A673 (cell line): Measurements from ENCODE around the gene MXRA7. TPM values are rescaled to one million over a fixed set of nuclear protein-coding genes. Genes with fewer than 3 reads are reported as not detected.

Experiments used
- BruUV-seq: library from RNA; stranded (reverse); fragments of 400-500 nt; replicated peaks from 2 replicates; lab custom pipeline; 2021; lab: Mats Ljungman, UMichigan
- CTCF ChIA-PET: fragments of 300-600 bp; sonication (Branson Sonifier 250); formaldehyde crosslinking; loops from one replicate; lab custom pipeline; 2022; ENCODE audit warnings: antibody characterized with exemption; lab: Charles Lee
- POLR2A ChIA-PET: fragments of 300-600 bp; sonication (Branson Sonifier 250); formaldehyde crosslinking; loops from one replicate; lab custom pipeline; 2022; ENCODE audit warnings: antibody characterized with exemption; ENCODE audit not compliant: low non-redundant PET; lab: Charles Lee
- DNase-seq: peaks from one replicate; pipeline ENCODE4 v3.0.0-alpha.2; 2015; ENCODE audit warnings: low spot score
- H3K27ac ChIP-seq: fragments of 200-600 bp; sonication (generic); 2 replicates; pipeline ENCODE4 v1.5.1; 2016; ENCODE audit warnings: mixed run types, low read depth, mild to moderate bottlenecking, mixed read lengths, antibody characterized with exemption, low read length; ENCODE audit not compliant: poor library complexity, severe bottlenecking
- H3K27me3 ChIP-seq: fragments of 200-600 bp; sonication (generic); replicated peaks from 2 replicates; pipeline ENCODE4 v1.6.1; 2017; ENCODE audit warnings: mixed run types, low read depth, mild to moderate bottlenecking, mixed read lengths, antibody characterized with exemption, low read length; ENCODE audit not compliant: insufficient read depth, poor library complexity
- H3K36me3 ChIP-seq: fragments of 200-600 bp; sonication (generic); 2 replicates; pipeline ENCODE4 v1.6.1; 2016; ENCODE audit warnings: mixed run types, mild to moderate bottlenecking, mixed read lengths, antibody characterized with exemption, low read length; ENCODE audit not compliant: insufficient read depth, poor library complexity, severe bottlenecking
- H3K4me1 ChIP-seq: fragments of 200-600 bp; sonication (generic); 2 replicates; pipeline ENCODE4 v1.6.1; 2017; ENCODE audit warnings: mixed run types, mild to moderate bottlenecking, mixed read lengths, antibody characterized with exemption, low read length; ENCODE audit not compliant: insufficient read depth, poor library complexity, severe bottlenecking
- H3K4me3 ChIP-seq: fragments of 200-600 bp; sonication (generic); 2 replicates; pipeline ENCODE4 v1.5.1; 2016; ENCODE audit warnings: low read depth, mixed run types, mild to moderate bottlenecking, mixed read lengths, low read length; ENCODE audit not compliant: poor library complexity, severe bottlenecking
- H3K9me3 ChIP-seq: fragments of 200-600 bp; sonication (generic); 2 replicates; pipeline ENCODE4 v1.6.1; 2016; ENCODE audit warnings: mixed run types, low read depth, mild to moderate bottlenecking, mixed read lengths, antibody characterized with exemption, low read length; ENCODE audit not compliant: poor library complexity, severe bottlenecking
- EZH2 ChIP-seq: fragments of 200-600 bp; sonication (generic); IDR thresholded peaks from 2 replicates; pipeline ENCODE4 v1.6.1; 2017; ENCODE audit warnings: borderline replicate concordance, low read depth, mild to moderate bottlenecking, mixed read lengths, antibody characterized with exemption, low read length; ENCODE audit not compliant: poor library complexity, severe bottlenecking
- intact Hi-C: fragments of 100-400 bp; cut with micrococcal nuclease; formaldehyde crosslinking; loops from one replicate; pipeline ENCODE4 v1.10.0; 2022; ENCODE audit not compliant: unreplicated experiment
- total RNA-seq: library from RNA; stranded (reverse); gene quantifications from 2 replicates; pipeline ENCODE4 v1.2.3, GENCODE V29; 2021
- TF ChIP-seq, protein P1 (sequence below): fragments of 300-800, 200-600 bp; sonication (generic); conservative IDR thresholded peaks from 2 replicates; pipeline ENCODE4 v1.5.1; 2017; ENCODE audit warnings: low read depth, mild to moderate bottlenecking, antibody characterized with exemption, low read length, moderate library complexity, mixed read lengths

Gene MXRA7
- total RNA-seq, 1 experiment from 2014 or later, result 61.5 TPM

DNA sequence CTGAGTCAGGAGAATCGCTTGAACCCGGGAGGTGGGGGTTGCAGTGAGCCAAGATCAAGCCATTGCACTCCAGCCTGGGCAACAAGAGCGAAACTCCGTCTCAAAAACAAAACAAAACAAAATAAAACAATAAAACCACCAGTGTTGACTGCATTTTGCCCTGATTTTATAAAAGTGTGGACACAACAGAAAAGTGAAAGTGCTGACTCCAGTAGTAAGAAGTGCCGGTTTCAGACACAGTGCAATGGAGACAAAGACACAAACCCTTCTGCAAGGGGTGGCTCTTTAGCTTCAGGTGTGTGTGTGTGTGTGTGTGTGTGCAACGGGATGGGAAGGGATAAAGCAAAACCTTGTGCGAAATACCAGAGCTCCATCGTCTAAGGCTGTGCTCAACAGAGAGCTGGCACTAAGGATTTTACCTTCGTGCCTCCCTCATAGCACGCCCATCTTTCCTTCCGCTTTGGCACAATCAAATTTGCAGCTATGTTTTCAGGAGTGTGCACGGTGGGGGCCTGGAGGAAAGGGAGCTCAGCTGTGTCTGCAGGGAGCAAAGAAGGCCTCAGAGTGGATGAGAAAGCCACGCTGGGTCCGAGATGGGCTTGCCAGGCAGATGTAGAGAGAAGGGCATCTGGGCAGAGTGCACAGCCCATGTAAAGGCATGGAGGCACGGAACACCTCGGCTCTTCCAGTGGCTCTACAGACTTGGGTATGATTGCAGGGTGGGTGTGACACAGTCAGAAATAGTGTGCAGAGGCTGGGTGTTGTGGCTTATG is 15.5 kb downstream of the MXRA7 start:
- Histone ChIP-seq H3K9me3 (no peaks in the 10 kb centered on the region), H3K27me3 (no peaks in the 10 kb centered on the region), H3K36me3 (no peaks in the 10 kb centered on the region), H3K4me1 (peaks cover 19% of the 10 kb centered on the region), H3K27ac (no peak overlapping the region), H3K4me3 (no peak overlapping the region)
- intact Hi-C loops, result no loop called here
- no peak for DNase-seq
- ChIA-PET POLR2A (interaction anchor here (0.5 kb wide), 1 partner anchor 122 kb away, joined by 9 read pairs; no protein-coding TSS in a partner anchor), CTCF (no interaction called here)
- BruUV-seq, result no TSS peak
- TF ChIP-seq, protein P1, sequence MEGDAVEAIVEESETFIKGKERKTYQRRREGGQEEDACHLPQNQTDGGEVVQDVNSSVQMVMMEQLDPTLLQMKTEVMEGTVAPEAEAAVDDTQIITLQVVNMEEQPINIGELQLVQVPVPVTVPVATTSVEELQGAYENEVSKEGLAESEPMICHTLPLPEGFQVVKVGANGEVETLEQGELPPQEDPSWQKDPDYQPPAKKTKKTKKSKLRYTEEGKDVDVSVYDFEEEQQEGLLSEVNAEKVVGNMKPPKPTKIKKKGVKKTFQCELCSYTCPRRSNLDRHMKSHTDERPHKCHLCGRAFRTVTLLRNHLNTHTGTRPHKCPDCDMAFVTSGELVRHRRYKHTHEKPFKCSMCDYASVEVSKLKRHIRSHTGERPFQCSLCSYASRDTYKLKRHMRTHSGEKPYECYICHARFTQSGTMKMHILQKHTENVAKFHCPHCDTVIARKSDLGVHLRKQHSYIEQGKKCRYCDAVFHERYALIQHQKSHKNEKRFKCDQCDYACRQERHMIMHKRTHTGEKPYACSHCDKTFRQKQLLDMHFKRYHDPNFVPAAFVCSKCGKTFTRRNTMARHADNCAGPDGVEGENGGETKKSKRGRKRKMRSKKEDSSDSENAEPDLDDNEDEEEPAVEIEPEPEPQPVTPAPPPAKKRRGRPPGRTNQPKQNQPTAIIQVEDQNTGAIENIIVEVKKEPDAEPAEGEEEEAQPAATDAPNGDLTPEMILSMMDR, result no peak
- no peak for TF ChIP-seq EZH2

DNA sequence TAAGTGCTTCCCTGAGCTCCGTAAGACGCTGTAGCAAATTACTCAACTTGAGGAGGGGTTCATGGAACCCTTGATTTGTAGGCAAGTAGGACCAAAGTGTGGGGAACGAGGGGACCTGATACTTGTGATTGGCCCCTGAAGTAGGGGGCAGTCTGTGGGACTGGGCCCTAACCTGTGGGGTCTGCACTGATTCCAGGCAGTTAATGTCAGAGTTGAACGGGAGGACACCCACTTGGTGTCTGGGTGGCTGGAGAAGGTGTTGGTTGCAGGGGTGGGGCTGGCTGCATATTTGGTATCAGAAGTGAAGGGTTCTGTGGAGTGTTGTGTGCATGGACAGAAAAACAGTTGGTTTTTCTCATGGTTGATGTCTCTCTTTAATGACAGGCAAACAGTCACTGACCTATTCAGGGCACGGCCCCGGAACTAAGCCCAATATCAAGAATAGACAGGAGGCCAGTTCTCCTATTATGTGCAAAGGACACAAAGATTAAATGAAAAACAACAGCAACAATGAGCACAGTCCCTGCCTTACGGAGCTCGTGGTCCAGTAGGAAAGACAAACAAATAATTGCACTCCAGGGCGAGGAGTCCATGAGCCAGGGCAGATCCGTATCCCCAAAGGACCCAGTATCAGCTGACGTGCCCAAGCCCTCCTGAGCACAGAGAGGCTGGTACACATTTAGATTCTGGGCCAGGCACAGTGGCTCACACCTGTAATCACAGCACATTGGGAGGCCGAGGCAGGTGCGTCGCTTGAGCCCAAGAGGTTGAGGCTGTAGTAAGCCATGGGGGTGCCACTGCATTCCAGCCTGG is 19.2 kb downstream of the MXRA7 start:
- POLR2A ChIA-PET, result no interaction called here
- intact Hi-C loops, result no loop called here
- no TSS peak for BruUV-seq
- Histone ChIP-seq H3K27ac (no peak overlapping the region), H3K4me1 (no peaks in the 10 kb centered on the region), H3K36me3 (no peaks in the 10 kb centered on the region), H3K9me3 (no peaks in the 10 kb centered on the region), H3K27me3 (no peaks in the 10 kb centered on the region), H3K4me3 (no peak overlapping the region)
- TF ChIP-seq, protein P1, result no peak
- no peak for TF ChIP-seq EZH2
- DNase-seq, result no peak
- CTCF ChIA-PET, result no interaction called here

DNA sequence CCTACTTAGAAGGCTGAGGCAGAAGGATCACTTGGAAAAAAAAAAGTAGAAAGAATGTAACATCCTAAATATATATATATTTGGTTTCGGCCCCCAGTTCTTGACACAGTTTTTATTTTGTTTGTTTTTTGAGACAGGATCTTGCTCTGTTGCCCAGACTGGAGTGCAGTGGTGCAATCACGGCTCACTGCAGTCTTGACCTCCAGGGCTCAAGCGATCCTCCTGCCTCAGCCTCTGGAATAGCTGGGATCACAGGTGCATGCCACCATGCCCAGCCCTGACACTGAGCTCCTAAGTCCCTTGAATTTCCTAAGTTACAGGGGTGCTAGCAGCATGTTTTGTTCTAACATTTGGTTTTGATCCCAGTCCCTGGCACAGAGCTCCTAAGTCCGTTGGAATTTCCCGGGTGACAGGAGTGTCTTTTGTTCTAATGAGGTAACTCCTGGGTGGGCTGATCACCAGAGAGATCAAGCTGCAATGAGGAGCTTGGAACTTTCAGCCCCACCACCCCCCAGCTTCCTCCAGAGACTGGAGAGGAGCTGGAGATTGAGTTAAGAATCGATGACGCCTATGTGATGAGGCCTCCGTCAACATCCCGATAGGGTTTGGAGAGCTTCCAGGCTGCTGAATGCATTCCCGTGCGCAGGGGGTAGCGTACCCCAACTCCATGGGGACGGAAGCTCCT is 20.0 kb downstream of the MXRA7 start:
- BruUV-seq, result no TSS peak

More for the DNA sequence above, 20.0 kb downstream of the MXRA7 start:
- Histone ChIP-seq H3K4me1 (no peaks in the 10 kb centered on the region), H3K9me3 (no peaks in the 10 kb centered on the region), H3K36me3 (no peaks in the 10 kb centered on the region), H3K4me3 (no peak overlapping the region), H3K27ac (no peak overlapping the region), H3K27me3 (no peaks in the 10 kb centered on the region)
- TF ChIP-seq, protein P1, result no peak
- TF ChIP-seq EZH2, result no peak
- DNase-seq, result no peak
- ChIA-PET CTCF (no interaction called here), POLR2A (interaction anchor here (0.7 kb wide), 1 partner anchor 11 kb away, joined by 15 read pairs; no protein-coding TSS in a partner anchor)
- intact Hi-C loops, result no loop called here
